ENCODE results near the gene TTYH1.

Gene TTYH1

DNA sequence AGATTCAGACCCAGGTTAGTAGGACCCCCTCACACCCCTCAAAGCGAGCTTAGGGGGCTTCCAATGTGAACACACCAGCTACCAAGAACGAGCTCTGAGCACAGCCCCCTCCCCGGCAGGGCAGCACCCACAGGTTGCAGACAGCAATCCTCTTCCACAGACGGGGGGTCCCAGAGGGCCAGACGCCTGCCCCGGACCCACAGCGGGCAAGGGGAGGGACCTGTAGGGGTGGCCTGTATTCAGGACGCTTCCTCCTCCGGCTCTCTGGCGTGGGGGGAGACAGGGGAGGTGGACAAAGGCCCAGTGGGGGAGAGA is 4.8 kb downstream of the TTYH1 start:
- Histone ChIP-seq H2BK120ac (ENCODE audit: low read depth, low read length) (no peak overlapping the region), H2AFZ (ENCODE audit: low read length) (peak overlapping the region; percentile 72), H3K14ac (ENCODE audit: low read length) (no peak overlapping the region), H3K9ac (ENCODE audit: low read depth, low read length, poor library complexity) (no peak overlapping the region), H3K4ac (ENCODE audit: low read length) (no peak overlapping the region), H3K4me2 (ENCODE audit: insufficient read depth, low read length, poor library complexity, severe bottlenecking) (no peak overlapping the region), H3K4me3 (ENCODE audit: low read length in 2 of 2) (peak overlapping the region in 1 of 2 donors; percentile 15), H4K91ac (ENCODE audit: low read depth, low read length, poor library complexity) (no peak overlapping the region), H3K18ac (ENCODE audit: low read length) (peak overlapping the region; percentile 89), H2BK15ac (ENCODE audit: low read length) (no peak overlapping the region), H3K4me1 (ENCODE audit: control insufficient read depth in 2 of 2, insufficient read depth in 1 of 2, low read depth in 1 of 2, low read length in 2 of 2) (peaks cover 42 to 53% of the 10 kb centered on the region in 2 donors), H4K8ac (ENCODE audit: low read depth, low read length) (peak overlapping the region; percentile 70), H3K79me1 (ENCODE audit: low read depth, low read length) (peaks cover 30% of the 10 kb centered on the region), H3K9me3 (replicated peaks in 1 of 2; ENCODE audit: control insufficient read depth in 2 of 2, insufficient read depth in 1 of 2, low read depth in 1 of 2, low read length in 2 of 2) (peaks cover 0 to 2% of the 10 kb centered on the region in 2 donors), H2BK5ac (ENCODE audit: low read length) (peak overlapping the region; percentile 67), H3K23ac (ENCODE audit: low read depth, low read length, poor library complexity) (no peak overlapping the region), H3K27ac (replicated peaks; ENCODE audit: low read length) (peak overlapping the region; percentile 91), H2BK12ac (ENCODE audit: low read length) (no peak overlapping the region), H3K36me3 (replicated peaks in 1 of 2; ENCODE audit: control insufficient read depth in 2 of 2, insufficient read depth in 2 of 2, low read length in 2 of 2) (peaks cover 31 to 43% of the 10 kb centered on the region in 2 donors), H2AK5ac (ENCODE audit: low read depth, low read length) (peak overlapping the region; percentile 99), H3K27me3 (ENCODE audit: control insufficient read depth in 3 of 3, insufficient read depth in 3 of 3, low read depth in 1 of 3, low read length in 3 of 3) (no peaks in the 10 kb centered on the region)
- no CpG with 5 or more reads among the region's 10 CpGs for WGBS, 2 donors (ENCODE audit: extremely low coverage in 2 of 2, insufficient read length in 2 of 2, insufficient replicate concordance in 1 of 2)
- no peak for DNase-seq (ENCODE audit: low spot score)

DNA sequence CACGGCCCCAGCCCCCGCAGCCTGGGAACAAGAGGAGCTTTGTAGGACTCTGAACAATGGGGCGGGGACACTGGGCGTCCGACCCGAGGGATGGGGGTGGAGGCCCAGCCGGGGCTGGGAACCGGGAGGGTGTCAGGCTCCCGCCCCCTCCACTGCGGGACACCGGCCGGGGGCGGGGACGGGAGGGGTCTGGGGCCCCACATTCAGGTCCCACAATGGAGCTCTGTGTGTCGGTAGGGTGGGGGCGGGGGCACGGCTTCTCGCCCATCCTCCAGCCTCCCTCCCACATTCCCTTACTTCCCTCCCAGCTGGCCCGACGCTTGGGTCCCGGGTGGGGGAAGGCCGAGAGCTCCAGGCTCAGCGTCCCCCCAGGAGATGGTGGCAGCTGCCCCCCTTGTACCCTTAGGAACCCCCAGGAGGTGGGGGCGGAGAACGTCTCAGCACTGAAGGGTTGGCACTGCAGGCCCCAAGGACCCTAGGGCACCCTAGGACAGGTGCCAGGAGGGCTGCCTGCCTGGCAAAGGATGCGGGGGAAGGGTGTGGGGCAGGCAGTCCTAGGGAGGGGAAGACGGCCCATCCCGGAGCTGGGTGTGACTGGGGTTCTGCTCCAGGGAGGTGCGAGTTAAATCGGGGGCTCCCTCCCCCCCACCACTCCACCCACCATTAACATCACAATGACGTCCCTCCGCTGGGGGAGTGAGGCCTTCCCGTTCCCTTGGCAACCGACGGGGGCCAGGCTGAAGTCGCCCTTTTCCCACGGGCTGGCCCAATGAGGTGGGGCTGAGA is 5.3 kb downstream of the TTYH1 start:
- H2BK15ac ChIP-seq (ENCODE audit: low read length) = no peak overlapping the region
- H2BK5ac ChIP-seq (ENCODE audit: low read length) = peak overlapping the region; percentile 100
- no peak overlapping the region for H3K14ac ChIP-seq (ENCODE audit: low read length)
- no peaks in the 10 kb centered on the region for H3K27me3 ChIP-seq (ENCODE audit: control insufficient read depth in 3 of 3, insufficient read depth in 3 of 3, low read depth in 1 of 3, low read length in 3 of 3)
- H3K18ac ChIP-seq (ENCODE audit: low read length) = peak overlapping the region; percentile 99
- peak overlapping the region; percentile 95 for H3K4ac ChIP-seq (ENCODE audit: low read length)
- H3K4me1 ChIP-seq (ENCODE audit: control insufficient read depth in 2 of 2, insufficient read depth in 1 of 2, low read depth in 1 of 2, low read length in 2 of 2) = peaks cover 42 to 53% of the 10 kb centered on the region in 2 donors
- peak overlapping the region; percentile 98 for H2AK5ac ChIP-seq (ENCODE audit: low read depth, low read length)
- H3K27ac ChIP-seq (replicated peaks; ENCODE audit: low read length) = peak overlapping the region; percentile 98
- H2AFZ ChIP-seq (ENCODE audit: low read length) = peak overlapping the region; percentile 72
- peak overlapping the region; percentile 20 to 28 for H3K4me3 ChIP-seq (ENCODE audit: low read length in 2 of 2)
- H3K9me3 ChIP-seq (replicated peaks in 1 of 2; ENCODE audit: control insufficient read depth in 2 of 2, insufficient read depth in 1 of 2, low read depth in 1 of 2, low read length in 2 of 2) = peaks cover 0 to 2% of the 10 kb centered on the region in 2 donors
- peak; percentile 95 for DNase-seq (ENCODE audit: low spot score)
- peak overlapping the region; percentile 100 for H4K91ac ChIP-seq (ENCODE audit: low read depth, low read length, poor library complexity)
- H3K36me3 ChIP-seq (replicated peaks in 1 of 2; ENCODE audit: control insufficient read depth in 2 of 2, insufficient read depth in 2 of 2, low read length in 2 of 2) = peaks cover 31 to 46% of the 10 kb centered on the region in 2 donors
- peak overlapping the region; percentile 95 for H2BK120ac ChIP-seq (ENCODE audit: low read depth, low read length)
- H3K79me1 ChIP-seq (ENCODE audit: low read depth, low read length) = peaks cover 30% of the 10 kb centered on the region
- WGBS, 2 donors (ENCODE audit: extremely low coverage in 2 of 2, insufficient read length in 2 of 2, insufficient replicate concordance in 1 of 2) = no CpG with 5 or more reads among the region's 37 CpGs
- peak overlapping the region; percentile 85 for H3K4me2 ChIP-seq (ENCODE audit: insufficient read depth, low read length, poor library complexity, severe bottlenecking)
- H4K8ac ChIP-seq (ENCODE audit: low read depth, low read length) = peak overlapping the region; percentile 100
- H2BK12ac ChIP-seq (ENCODE audit: low read length) = no peak overlapping the region
- no peak overlapping the region for H3K23ac ChIP-seq (ENCODE audit: low read depth, low read length, poor library complexity)
- H3K9ac ChIP-seq (ENCODE audit: low read depth, low read length, poor library complexity) = peak overlapping the region; percentile 85

DNA sequence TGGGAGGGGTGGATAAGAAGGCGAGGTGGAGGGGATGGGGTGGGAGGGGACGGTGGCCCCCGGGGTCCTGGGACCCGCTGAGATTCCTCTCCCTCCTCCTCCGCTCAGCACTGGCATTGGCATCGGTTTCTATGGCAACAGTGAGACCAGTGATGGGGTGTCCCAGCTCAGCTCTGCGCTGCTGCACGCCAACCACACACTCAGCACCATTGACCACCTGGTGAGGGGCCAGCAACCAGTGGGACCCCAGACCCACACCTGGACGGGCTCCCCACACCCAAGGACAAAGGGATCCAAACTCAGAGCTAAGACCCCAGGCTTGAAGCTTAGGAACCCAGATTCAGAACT is 5.9 kb downstream of the TTYH1 start:
- Histone ChIP-seq H3K4ac (ENCODE audit: low read length) (peak overlapping the region; percentile 29), H3K4me3 (ENCODE audit: low read length in 2 of 2) (peak overlapping the region in 1 of 2 donors; percentile 54), H3K79me1 (ENCODE audit: low read depth, low read length) (peaks cover 33% of the 10 kb centered on the region), H4K91ac (ENCODE audit: low read depth, low read length, poor library complexity) (peak overlapping the region; percentile 86), H2AFZ (ENCODE audit: low read length) (peak overlapping the region; percentile 72), H3K18ac (ENCODE audit: low read length) (peak overlapping the region; percentile 97), H3K4me1 (ENCODE audit: control insufficient read depth in 2 of 2, insufficient read depth in 1 of 2, low read depth in 1 of 2, low read length in 2 of 2) (peaks cover 45 to 53% of the 10 kb centered on the region in 2 donors), H3K27ac (replicated peaks; ENCODE audit: low read length) (peak overlapping the region; percentile 98), H3K9me3 (replicated peaks in 1 of 2; ENCODE audit: control insufficient read depth in 2 of 2, insufficient read depth in 1 of 2, low read depth in 1 of 2, low read length in 2 of 2) (peaks cover 0 to 2% of the 10 kb centered on the region in 2 donors), H2BK12ac (ENCODE audit: low read length) (peak overlapping the region; percentile 98), H3K36me3 (replicated peaks in 1 of 2; ENCODE audit: control insufficient read depth in 2 of 2, insufficient read depth in 2 of 2, low read length in 2 of 2) (peaks cover 35 to 50% of the 10 kb centered on the region in 2 donors), H3K14ac (ENCODE audit: low read length) (no peak overlapping the region), H2BK120ac (ENCODE audit: low read depth, low read length) (peak overlapping the region; percentile 99), H2BK5ac (ENCODE audit: low read length) (peak overlapping the region; percentile 100), H3K27me3 (ENCODE audit: control insufficient read depth in 3 of 3, insufficient read depth in 3 of 3, low read depth in 1 of 3, low read length in 3 of 3) (no peaks in the 10 kb centered on the region), H4K8ac (ENCODE audit: low read depth, low read length) (no peak overlapping the region), H3K4me2 (ENCODE audit: insufficient read depth, low read length, poor library complexity, severe bottlenecking) (peak overlapping the region; percentile 85), H2BK15ac (ENCODE audit: low read length) (peak overlapping the region; percentile 95), H2AK5ac (ENCODE audit: low read depth, low read length) (peak overlapping the region; percentile 99), H3K9ac (ENCODE audit: low read depth, low read length, poor library complexity) (peak overlapping the region; percentile 45), H3K23ac (ENCODE audit: low read depth, low read length, poor library complexity) (peak overlapping the region; percentile 25)
- no peak for DNase-seq (ENCODE audit: low spot score)
- no CpG with 5 or more reads among the region's 9 CpGs for WGBS, 2 donors (ENCODE audit: extremely low coverage in 2 of 2, insufficient read length in 2 of 2, insufficient replicate concordance in 1 of 2)

DNA sequence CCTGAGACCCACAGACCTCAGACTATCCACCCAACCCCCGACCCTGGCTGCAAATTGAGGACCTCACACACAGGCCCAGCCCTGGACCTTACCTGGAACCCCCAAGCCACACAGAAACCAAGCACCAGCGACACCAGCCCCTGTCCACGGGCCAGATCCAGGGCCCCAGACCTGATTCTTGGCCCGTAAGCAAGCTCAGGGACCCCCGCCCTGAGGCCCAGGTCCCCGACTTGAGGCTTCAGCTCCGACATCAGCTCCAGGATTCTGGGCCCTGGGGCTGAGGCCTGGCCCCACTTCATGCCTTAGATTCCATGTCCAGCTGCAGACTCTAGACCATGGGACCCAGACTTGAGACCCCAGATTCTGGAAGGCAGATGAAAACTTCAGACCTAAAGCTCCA is 6.3 kb downstream of the TTYH1 start:
- peak overlapping the region; percentile 99 for H2AK5ac ChIP-seq (ENCODE audit: low read depth, low read length)
- H2BK5ac ChIP-seq (ENCODE audit: low read length) = peak overlapping the region; percentile 100
- peak overlapping the region; percentile 93 for H3K4ac ChIP-seq (ENCODE audit: low read length)
- peaks cover 39 to 54% of the 10 kb centered on the region in 2 donors for H3K36me3 ChIP-seq (replicated peaks in 1 of 2; ENCODE audit: control insufficient read depth in 2 of 2, insufficient read depth in 2 of 2, low read length in 2 of 2)
- H3K9me3 ChIP-seq (replicated peaks in 1 of 2; ENCODE audit: control insufficient read depth in 2 of 2, insufficient read depth in 1 of 2, low read depth in 1 of 2, low read length in 2 of 2) = peaks cover 0 to 2% of the 10 kb centered on the region in 2 donors
- H2BK15ac ChIP-seq (ENCODE audit: low read length) = peak overlapping the region; percentile 95
- H2BK120ac ChIP-seq (ENCODE audit: low read depth, low read length) = peak overlapping the region; percentile 99
- H2BK12ac ChIP-seq (ENCODE audit: low read length) = peak overlapping the region; percentile 98
- peak overlapping the region; percentile 97 for H3K18ac ChIP-seq (ENCODE audit: low read length)
- H3K23ac ChIP-seq (ENCODE audit: low read depth, low read length, poor library complexity) = peak overlapping the region; percentile 25
- H3K27ac ChIP-seq (replicated peaks; ENCODE audit: low read length) = peak overlapping the region; percentile 92
- no peaks in the 10 kb centered on the region for H3K27me3 ChIP-seq (ENCODE audit: control insufficient read depth in 3 of 3, insufficient read depth in 3 of 3, low read depth in 1 of 3, low read length in 3 of 3)
- H3K9ac ChIP-seq (ENCODE audit: low read depth, low read length, poor library complexity) = peak overlapping the region; percentile 45
- peaks cover 35% of the 10 kb centered on the region for H3K79me1 ChIP-seq (ENCODE audit: low read depth, low read length)
- no CpG with 5 or more reads among the region's 7 CpGs for WGBS, 2 donors (ENCODE audit: extremely low coverage in 2 of 2, insufficient read length in 2 of 2, insufficient replicate concordance in 1 of 2)
- H3K4me2 ChIP-seq (ENCODE audit: insufficient read depth, low read length, poor library complexity, severe bottlenecking) = peak overlapping the region; percentile 85
- no peak for DNase-seq (ENCODE audit: low spot score)
- H2AFZ ChIP-seq (ENCODE audit: low read length) = no peak overlapping the region
- no peak overlapping the region for H3K4me3 ChIP-seq (ENCODE audit: low read length in 2 of 2)
- peaks cover 49 to 55% of the 10 kb centered on the region in 2 donors for H3K4me1 ChIP-seq (ENCODE audit: control insufficient read depth in 2 of 2, insufficient read depth in 1 of 2, low read depth in 1 of 2, low read length in 2 of 2)
- peak overlapping the region; percentile 90 for H4K91ac ChIP-seq (ENCODE audit: low read depth, low read length, poor library complexity)
- H3K14ac ChIP-seq (ENCODE audit: low read length) = no peak overlapping the region
- no peak overlapping the region for H4K8ac ChIP-seq (ENCODE audit: low read depth, low read length)
